ENCODE data around the gene PELI1.

The PELI1 gene, protein sequence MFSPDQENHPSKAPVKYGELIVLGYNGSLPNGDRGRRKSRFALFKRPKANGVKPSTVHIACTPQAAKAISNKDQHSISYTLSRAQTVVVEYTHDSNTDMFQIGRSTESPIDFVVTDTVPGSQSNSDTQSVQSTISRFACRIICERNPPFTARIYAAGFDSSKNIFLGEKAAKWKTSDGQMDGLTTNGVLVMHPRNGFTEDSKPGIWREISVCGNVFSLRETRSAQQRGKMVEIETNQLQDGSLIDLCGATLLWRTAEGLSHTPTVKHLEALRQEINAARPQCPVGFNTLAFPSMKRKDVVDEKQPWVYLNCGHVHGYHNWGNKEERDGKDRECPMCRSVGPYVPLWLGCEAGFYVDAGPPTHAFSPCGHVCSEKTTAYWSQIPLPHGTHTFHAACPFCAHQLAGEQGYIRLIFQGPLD

DNA sequence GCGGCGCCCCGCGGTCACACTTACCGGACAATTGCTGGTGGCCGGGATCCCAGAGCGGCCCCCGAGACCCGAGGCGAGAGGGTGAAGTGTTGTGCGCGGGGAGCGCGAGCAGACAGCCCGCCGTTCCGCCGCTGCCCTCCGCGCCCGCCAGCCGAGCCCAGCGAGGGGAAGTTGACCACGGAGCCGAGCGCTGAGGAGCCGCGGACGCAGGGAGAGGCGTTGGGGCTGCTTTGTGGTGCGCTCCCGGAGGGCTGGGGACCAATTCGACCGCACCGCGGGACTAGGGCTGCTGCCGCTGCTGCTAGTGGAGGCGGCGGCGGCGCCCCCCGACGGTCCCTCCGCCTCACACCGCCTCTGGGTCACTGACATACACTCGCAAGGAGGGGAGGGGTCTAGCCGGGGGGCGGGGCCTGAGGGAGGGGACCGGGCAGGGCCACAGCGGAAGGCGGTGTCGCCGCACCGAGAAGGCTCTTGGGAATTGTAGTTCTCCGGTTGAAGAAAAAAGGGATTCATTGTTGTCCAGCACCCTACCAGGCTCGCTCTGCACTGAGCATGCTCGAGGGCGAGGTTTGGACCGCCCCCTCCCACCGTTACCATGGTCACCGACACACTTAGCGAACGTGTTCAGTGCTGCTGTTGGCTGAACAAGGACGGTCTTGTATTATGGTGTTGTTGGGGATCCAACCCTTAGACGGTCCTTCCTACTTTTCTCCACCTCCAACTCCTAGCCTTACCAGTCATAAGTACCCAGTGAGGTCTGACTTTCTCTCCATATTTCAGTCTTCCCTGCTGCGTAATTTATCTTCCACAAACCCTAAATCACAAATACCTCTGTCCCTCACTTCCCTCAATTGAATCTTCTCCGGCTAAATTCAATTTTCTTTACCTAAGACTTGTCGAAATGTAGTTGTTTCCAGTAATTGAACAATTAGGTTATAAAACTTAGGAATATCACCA is at the start of gene PELI1:
Gene PELI1 (minus strand): TSS at position 364 of the 957 bp plus-strand sequence. CDS start 36,110 bp downstream, outside the sequence.
- H3K36me3 ChIP-seq (ENCODE audit: control insufficient read depth, insufficient read depth, low read length): no peaks in the 10 kb centered on the region
- H3K4me3 ChIP-seq (ENCODE audit: low read length): peak within 1 kb of the TSS; percentile 92
- H3K4me1 ChIP-seq (ENCODE audit: control insufficient read depth, insufficient read depth, low read length): peaks cover 11% of the 10 kb centered on the region
- peak within 1 kb of the TSS; percentile 91 for H3K9ac ChIP-seq (ENCODE audit: low read length)
- H3K27me3 ChIP-seq (ENCODE audit: control insufficient read depth, insufficient read depth, low read length): no peaks in the 10 kb centered on the region
- H3K27ac ChIP-seq (ENCODE audit: low read depth, low read length): peak within 1 kb of the TSS; percentile 98

DNA sequence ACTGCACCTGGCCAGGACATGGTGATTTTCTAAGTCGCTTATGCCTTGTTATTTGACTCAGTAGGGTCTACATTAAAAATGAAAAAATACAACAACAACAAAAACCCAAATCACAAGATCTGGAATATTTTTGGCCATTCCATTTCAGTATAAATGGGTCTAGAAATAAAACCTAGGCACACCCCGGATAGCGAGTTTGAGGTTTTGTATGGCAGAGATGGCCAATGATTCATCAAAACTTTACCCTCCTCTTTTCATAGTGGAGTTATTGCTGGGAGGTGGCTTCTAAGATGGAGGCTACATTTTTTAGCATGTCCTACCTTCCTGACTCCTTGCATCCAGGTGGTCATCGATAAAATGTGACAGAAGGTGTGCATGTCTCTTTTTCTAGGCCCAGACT is 49.3 kb upstream of the PELI1 start:
- no peaks in the 10 kb centered on the region for H3K27me3 ChIP-seq (ENCODE audit: control insufficient read depth, insufficient read depth, low read length)
- no peak overlapping the region for H3K4me3 ChIP-seq (ENCODE audit: low read length)
- H3K4me1 ChIP-seq (ENCODE audit: control insufficient read depth, insufficient read depth, low read length): no peaks in the 10 kb centered on the region
- H3K36me3 ChIP-seq (ENCODE audit: control insufficient read depth, insufficient read depth, low read length): no peaks in the 10 kb centered on the region
- no peak overlapping the region for H3K9ac ChIP-seq (ENCODE audit: low read length)
- no peak overlapping the region for H3K27ac ChIP-seq (ENCODE audit: low read depth, low read length)

DNA sequence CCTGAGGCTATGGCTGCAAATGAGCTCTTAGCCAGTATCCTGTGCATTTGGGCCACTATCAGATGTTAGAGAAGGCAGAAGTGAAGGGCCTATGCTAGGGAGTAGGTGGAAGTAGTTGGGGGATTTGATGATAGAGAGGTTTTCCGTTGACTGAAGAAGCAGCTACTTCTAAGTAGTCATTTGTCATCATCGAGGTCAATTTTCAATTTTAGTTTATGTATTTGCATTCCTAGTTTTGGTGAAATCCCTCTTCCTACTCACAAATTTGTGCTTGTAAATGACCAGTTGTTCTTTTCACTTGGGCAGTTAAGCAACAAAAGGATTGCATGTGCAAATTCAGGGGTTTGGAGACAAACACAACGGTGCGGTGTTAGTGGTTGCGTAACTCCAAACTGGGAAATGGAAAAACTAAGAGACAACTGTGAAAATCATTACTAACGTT is 48.5 kb upstream of the PELI1 start:
- H3K36me3 ChIP-seq (ENCODE audit: control insufficient read depth, insufficient read depth, low read length): no peaks in the 10 kb centered on the region
- H3K4me1 ChIP-seq (ENCODE audit: control insufficient read depth, insufficient read depth, low read length): no peaks in the 10 kb centered on the region
- H3K9ac ChIP-seq (ENCODE audit: low read length): no peak overlapping the region
- no peak overlapping the region for H3K27ac ChIP-seq (ENCODE audit: low read depth, low read length)
- no peaks in the 10 kb centered on the region for H3K27me3 ChIP-seq (ENCODE audit: control insufficient read depth, insufficient read depth, low read length)
- no peak overlapping the region for H3K4me3 ChIP-seq (ENCODE audit: low read length)

DNA sequence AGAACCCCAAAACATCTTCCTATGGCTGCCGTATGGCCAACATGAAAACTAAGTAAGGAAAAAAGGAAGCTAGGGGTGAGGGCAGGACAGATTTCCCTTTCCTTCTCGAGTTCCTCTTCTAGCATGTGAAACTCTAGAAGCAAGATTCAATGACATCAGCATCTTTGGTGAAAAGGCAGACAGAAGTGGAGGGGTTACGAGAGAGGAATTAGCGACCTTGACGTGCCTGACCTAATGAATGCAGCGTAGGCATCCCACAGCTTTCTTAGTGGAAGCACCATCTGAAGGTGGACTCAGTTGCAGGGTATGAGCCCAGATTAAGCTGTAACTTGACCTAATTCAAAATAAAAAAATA is 47.9 kb upstream of the PELI1 start:
- Histone ChIP-seq H3K27me3 (ENCODE audit: control insufficient read depth, insufficient read depth, low read length) (no peaks in the 10 kb centered on the region), H3K9ac (ENCODE audit: low read length) (no peak overlapping the region), H3K27ac (ENCODE audit: low read depth, low read length) (no peak overlapping the region), H3K4me1 (ENCODE audit: control insufficient read depth, insufficient read depth, low read length) (no peaks in the 10 kb centered on the region), H3K4me3 (ENCODE audit: low read length) (no peak overlapping the region), H3K36me3 (ENCODE audit: control insufficient read depth, insufficient read depth, low read length) (no peaks in the 10 kb centered on the region)

DNA sequence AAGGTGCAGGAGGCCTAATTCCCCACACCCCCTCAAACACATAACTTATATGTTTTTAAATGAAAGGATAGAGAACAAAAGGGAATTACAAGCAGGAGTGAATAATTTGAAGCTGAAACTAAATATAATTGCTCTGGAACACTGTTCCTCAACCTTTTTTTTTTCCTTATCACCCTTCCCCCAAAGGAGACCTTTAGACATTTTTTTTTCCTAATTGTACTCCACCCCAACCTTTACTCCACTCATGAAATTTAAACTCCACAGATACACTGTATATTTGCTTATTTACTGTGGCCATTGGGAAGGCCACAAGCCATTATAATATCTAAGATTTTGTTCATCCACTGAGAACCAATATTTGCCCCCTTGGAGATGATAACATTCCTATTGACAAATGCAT is 45.4 kb upstream of the PELI1 start:
- Histone ChIP-seq H3K27ac (ENCODE audit: low read depth, low read length) (no peak overlapping the region), H3K4me1 (ENCODE audit: control insufficient read depth, insufficient read depth, low read length) (no peaks in the 10 kb centered on the region), H3K4me3 (ENCODE audit: low read length) (no peak overlapping the region), H3K27me3 (ENCODE audit: control insufficient read depth, insufficient read depth, low read length) (no peaks in the 10 kb centered on the region), H3K36me3 (ENCODE audit: control insufficient read depth, insufficient read depth, low read length) (no peaks in the 10 kb centered on the region), H3K9ac (ENCODE audit: low read length) (no peak overlapping the region)

DNA sequence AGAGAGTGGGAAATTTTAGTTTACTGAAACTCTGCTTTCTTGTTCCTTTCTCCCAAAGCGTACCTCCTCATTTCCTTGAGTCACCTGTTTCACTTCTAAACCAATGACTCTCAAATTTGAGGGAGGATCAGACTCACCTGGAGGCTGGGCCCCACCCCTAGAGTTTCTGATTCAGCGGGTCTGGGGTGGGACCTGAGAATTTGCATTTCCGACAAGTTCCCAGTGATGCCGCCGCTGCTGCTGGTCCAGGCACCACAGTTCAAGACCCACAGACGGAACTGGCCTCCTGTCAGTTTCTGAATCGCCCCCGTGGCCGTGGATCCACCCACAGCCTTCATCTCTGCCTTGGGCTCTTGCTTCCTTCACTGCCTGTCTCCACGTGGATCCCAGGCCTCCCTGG is 44.9 kb upstream of the PELI1 start:
- Histone ChIP-seq H3K27ac (ENCODE audit: low read depth, low read length) (no peak overlapping the region), H3K9ac (ENCODE audit: low read length) (no peak overlapping the region), H3K4me1 (ENCODE audit: control insufficient read depth, insufficient read depth, low read length) (no peaks in the 10 kb centered on the region), H3K36me3 (ENCODE audit: control insufficient read depth, insufficient read depth, low read length) (no peaks in the 10 kb centered on the region), H3K27me3 (ENCODE audit: control insufficient read depth, insufficient read depth, low read length) (no peaks in the 10 kb centered on the region), H3K4me3 (ENCODE audit: low read length) (no peak overlapping the region)

DNA sequence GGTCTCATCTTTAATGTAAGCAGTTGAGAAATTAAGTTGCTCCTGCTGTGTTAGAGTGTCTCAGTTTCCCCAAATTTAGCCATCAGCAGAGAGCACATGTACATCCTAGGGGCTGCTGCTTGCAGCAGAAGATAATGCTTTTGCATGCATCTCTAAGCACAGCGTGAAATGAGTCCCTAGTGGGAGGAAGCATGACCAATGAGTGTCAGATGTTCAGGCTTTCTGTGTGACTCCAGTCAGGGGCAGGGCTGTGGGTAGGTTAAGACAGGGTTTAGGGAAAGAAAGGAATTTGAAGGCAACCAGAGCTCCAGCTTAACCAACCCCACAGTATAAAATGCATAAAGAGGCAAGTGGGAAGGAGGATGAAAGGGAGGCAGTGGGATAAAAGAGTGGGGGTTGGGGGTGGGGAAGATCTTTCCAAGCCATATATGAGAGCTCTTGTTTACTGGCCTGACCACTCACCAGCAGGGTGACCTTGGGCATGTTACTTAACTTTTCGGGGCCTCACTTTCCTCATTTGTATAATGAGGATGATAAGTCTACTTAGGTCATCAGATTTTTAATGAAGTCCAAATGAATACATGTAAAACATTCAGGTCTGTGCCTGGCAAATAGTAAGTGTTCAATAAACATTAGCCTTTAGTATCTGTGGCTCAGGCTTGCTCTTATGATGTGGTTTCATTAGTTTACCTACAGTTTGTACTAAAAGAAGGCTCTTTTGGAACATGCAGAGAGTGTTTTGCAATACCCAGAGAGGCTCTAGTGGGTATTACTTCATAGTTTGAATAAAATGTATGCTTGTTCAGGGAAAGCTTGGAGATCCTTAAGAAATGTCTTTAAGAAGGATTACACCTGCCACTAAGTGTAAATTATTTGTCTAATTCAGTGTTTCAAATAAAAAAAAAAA is 42.7 kb upstream of the PELI1 start:
- Histone ChIP-seq H3K36me3 (ENCODE audit: control insufficient read depth, insufficient read depth, low read length) (no peaks in the 10 kb centered on the region), H3K27me3 (ENCODE audit: control insufficient read depth, insufficient read depth, low read length) (no peaks in the 10 kb centered on the region), H3K4me1 (ENCODE audit: control insufficient read depth, insufficient read depth, low read length) (no peaks in the 10 kb centered on the region), H3K9ac (ENCODE audit: low read length) (no peak overlapping the region), H3K27ac (ENCODE audit: low read depth, low read length) (no peak overlapping the region), H3K4me3 (ENCODE audit: low read length) (no peak overlapping the region)

DNA sequence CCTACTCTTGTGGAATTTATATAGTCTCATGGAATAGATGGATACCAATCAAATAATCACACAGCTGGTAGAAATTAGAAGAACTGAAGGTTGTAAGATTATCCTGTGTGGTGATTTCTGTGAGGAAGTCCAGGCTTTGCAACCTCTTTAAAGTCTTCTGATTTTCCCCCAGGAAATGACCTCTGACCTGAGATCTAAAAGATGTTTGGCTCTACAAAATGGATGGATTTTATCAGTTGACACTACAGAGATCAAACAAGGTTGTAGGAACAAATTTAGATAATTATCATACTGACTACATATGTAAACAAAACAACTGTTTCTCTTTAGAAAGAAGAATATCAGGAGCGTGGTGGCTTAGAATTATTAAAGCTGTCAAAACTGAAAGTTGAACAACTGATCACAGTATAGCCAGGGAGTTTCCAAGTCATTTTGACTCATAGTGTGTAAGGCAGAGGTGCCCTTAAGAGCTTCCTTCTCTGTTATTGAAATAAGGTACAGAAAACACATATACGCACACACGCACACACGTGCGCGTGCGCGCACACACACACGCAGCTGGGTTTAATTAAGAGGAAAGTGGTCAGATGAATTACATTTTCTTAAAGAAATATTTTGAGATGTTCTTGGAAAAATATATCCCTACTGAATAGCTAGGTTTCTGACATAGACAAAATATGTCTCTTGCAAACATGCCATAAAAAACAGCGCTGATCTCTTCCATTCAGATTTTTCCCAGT is 35.5 kb upstream of the PELI1 start:
- Histone ChIP-seq H3K4me3 (ENCODE audit: low read length) (no peak overlapping the region), H3K27me3 (ENCODE audit: control insufficient read depth, insufficient read depth, low read length) (no peaks in the 10 kb centered on the region), H3K9ac (ENCODE audit: low read length) (no peak overlapping the region), H3K36me3 (ENCODE audit: control insufficient read depth, insufficient read depth, low read length) (no peaks in the 10 kb centered on the region), H3K4me1 (ENCODE audit: control insufficient read depth, insufficient read depth, low read length) (no peaks in the 10 kb centered on the region), H3K27ac (ENCODE audit: low read depth, low read length) (no peak overlapping the region)

DNA sequence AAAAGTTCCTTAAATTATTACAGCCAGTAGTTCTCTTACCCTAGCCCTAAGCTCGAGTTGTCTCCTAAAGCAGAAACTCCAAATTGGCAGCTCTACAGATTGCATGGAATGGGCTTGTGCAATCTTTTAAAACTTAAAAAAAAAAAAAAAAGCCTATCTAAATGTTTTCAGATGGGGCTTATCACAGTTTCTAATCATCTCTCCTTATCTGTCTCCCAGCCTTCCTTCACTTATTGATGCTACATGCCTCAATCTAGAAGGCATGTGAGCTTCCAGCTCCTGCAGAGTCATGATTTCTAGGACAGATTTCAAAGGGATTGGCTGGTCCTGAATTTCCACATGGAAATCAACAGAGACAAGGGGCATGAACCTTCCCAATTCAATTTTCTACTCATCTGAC is 33.1 kb upstream of the PELI1 start:
- Histone ChIP-seq H3K4me3 (ENCODE audit: low read length) (no peak overlapping the region), H3K27ac (ENCODE audit: low read depth, low read length) (no peak overlapping the region), H3K36me3 (ENCODE audit: control insufficient read depth, insufficient read depth, low read length) (no peaks in the 10 kb centered on the region), H3K27me3 (ENCODE audit: control insufficient read depth, insufficient read depth, low read length) (no peaks in the 10 kb centered on the region), H3K4me1 (ENCODE audit: control insufficient read depth, insufficient read depth, low read length) (no peaks in the 10 kb centered on the region), H3K9ac (ENCODE audit: low read length) (no peak overlapping the region)

DNA sequence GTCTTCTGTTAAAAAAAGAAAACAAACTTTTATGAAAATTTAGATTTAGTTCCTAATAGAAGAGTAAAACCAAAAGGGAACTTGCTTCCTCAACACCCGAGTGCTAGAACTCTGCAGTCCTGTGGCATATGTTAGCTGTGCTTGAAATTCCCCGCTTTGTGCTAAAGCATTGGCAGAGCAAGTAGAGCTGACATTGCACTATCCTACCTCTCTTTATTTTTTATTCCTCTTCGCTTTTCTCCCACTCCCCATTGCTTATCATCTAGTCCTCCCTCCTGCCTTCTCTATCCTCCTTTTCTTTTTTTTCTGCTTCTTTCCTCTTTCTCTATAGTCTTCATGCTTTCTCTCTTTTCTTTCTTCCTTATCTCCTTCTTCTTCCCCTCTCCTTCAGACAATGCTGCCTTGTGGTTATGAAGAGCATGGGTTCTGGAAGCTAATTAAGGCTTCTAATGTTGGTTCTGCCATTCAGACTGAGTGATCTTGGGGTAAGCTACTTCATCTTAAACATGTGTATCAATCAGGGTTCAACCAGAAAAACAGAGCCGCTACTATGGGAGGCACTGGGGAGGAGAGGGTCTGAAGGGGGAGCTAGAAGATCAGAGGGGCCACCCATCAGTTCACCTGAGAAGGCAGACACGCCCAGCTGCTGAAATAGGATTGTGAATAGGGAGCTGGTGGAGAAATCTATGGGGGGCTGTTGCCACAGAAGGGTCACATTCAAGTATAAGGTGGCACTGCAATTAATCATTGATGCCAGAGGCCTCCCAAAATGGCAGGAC is 31.4 kb upstream of the PELI1 start:
- H3K4me1 ChIP-seq (ENCODE audit: control insufficient read depth, insufficient read depth, low read length): no peaks in the 10 kb centered on the region
- H3K36me3 ChIP-seq (ENCODE audit: control insufficient read depth, insufficient read depth, low read length): no peaks in the 10 kb centered on the region
- no peak overlapping the region for H3K4me3 ChIP-seq (ENCODE audit: low read length)
- no peak overlapping the region for H3K27ac ChIP-seq (ENCODE audit: low read depth, low read length)
- no peaks in the 10 kb centered on the region for H3K27me3 ChIP-seq (ENCODE audit: control insufficient read depth, insufficient read depth, low read length)
- H3K9ac ChIP-seq (ENCODE audit: low read length): no peak overlapping the region

Measured in rectal smooth muscle tissue (tissue), 1 donor.